Sigmoid colon (tissue), 7 donors: ENCODE data around the gene VPS72. TPM values are rescaled to one million over a fixed set of nuclear protein-coding genes. Genes with fewer than 3 reads are reported as not detected.

ENCODE experiments used
- DNase-seq: peaks from one replicate; pipeline ENCODE4 v3.0.0-alpha.2; 2019
- H3K27ac ChIP-seq, 4 donors: fragments of 200-600 bp; sonication (generic); one replicate each; pipeline ENCODE4 v1.5.1; 2016 to 2019; ENCODE audit warnings: mild to moderate bottlenecking in 1 of 4
- H3K27me3 ChIP-seq, 3 donors: fragments of 200-600 bp; sonication (generic); one replicate each; pipeline ENCODE4 v1.5.1; 2019; ENCODE audit warnings: mild to moderate bottlenecking in 1 of 3
- H3K36me3 ChIP-seq, 4 donors: fragments of 200-600 bp; sonication (generic); one replicate each; pipeline ENCODE4 v1.5.1; 2016 to 2019
- H3K4me1 ChIP-seq, 4 donors: fragments of 200-600 bp; sonication (generic); one replicate each; pipeline ENCODE4 v1.5.1; 2017 to 2019
- H3K4me3 ChIP-seq, 4 donors: fragments of 200-600 bp; sonication (generic); one replicate each; pipeline ENCODE4 v1.5.1; 2017 to 2019; ENCODE audit warnings: mild to moderate bottlenecking in 2 of 4, moderate library complexity in 1 of 4
- H3K9me3 ChIP-seq, 4 donors: fragments of 200-600 bp in 3 of 4; sonication (generic) in 3 of 4; one replicate each; pipeline versions ENCODE4 v1.5.1 to v1.6.1; 2013 to 2019
- CTCF ChIP-seq, 4 experiments: fragments of 450-650 bp in 3 of 4; fragments of 200-600 bp in 1 of 4; IDR thresholded peaks; one replicate each; pipeline ENCODE4 v1.5.1; 2016 to 2019; ENCODE audit warnings: antibody characterized with exemption in 4 of 4, mild to moderate bottlenecking in 3 of 4, moderate library complexity in 2 of 4
- EP300 ChIP-seq, 4 donors: sonication (generic); formaldehyde crosslinking; IDR thresholded peaks; one replicate each; pipeline ENCODE4 v1.6.1; 2017; ENCODE audit warnings: antibody characterized with exemption in 4 of 4
- POLR2A ChIP-seq, 2 donors: fragments of 450-650 bp; IDR thresholded peaks; one replicate each; pipeline ENCODE4 v1.6.1; 2016; ENCODE audit warnings: antibody characterized with exemption in 2 of 2, mild to moderate bottlenecking in 2 of 2, moderate library complexity in 2 of 2
- POLR2AphosphoS5 ChIP-seq, 4 donors: sonication (generic); formaldehyde crosslinking; IDR thresholded peaks; one replicate each; pipeline ENCODE4 v1.6.1; 2017; ENCODE audit warnings: antibody characterized with exemption in 4 of 4
- WGBS, 2 donors: extraction: QIAGEN DNeasy Blood & Tissue Kit; methylation state at CpG; one replicate each; pipeline ENCODE4 v1.1.7; 2013; 5-methylcytosine and 5-hydroxymethylcytosine counted together
- intact Hi-C: fragments of 100-400 bp; cut with DNase I; formaldehyde crosslinking; loops from one replicate; pipeline ENCODE4 v1.15.1; 2023
- polyA plus RNA-seq, 3 donors: library from polyadenylated mRNA; stranded (reverse); fragments of 200-250 nt; gene quantifications; one replicate each; pipeline ENCODE4 v1.2.3, GENCODE V29; 2013
- total RNA-seq, 4 donors: library from RNA; depleted of rRNA; stranded (reverse); fragments of >200 nt; gene quantifications; one replicate each; pipeline ENCODE4 v1.1.0, GENCODE V29; 2016
- donor health status: healthy with polysubstance abuse.
- donor health status: Bipolar disorder and iron deficiency.
- donor health status: healthy.

VPS72 gene
- total RNA-seq (10 to 100 TPM; 34.6 to 49.7 (median 44.8) TPM), polyA plus RNA-seq (10 to 100 TPM; 24.0 to 36.2 (median 32.4) TPM)

GRCh38 chr1:151189637-151190445 lies at the start of gene VPS72:
Gene VPS72, minus strand, starts transcription at chr1:151190197. Its CDS starts 76 bp downstream, at chr1:151190121.
- Histone ChIP-seq H3K36me3 (peaks cover 0 to 10% (median 9%) of the 10 kb centered on the region in 4 donors), H3K4me3 (peak within 1 kb of the TSS; percentile 69 to 91 (median 82)), H3K9me3 (no peaks in the 10 kb centered on the region), H3K4me1 (peaks cover 0 to 34% (median 31%) of the 10 kb centered on the region in 4 donors), H3K27me3 (no peaks in the 10 kb centered on the region), H3K27ac (peak within 1 kb of the TSS; percentile 87 to 93 (median 88))
- 0 to 1% methylated on average over 42 of the region's 42 CpGs for WGBS, 2 donors
- peak; percentile 94 for DNase-seq
- intact Hi-C loops = loop anchor here (10.0 kb wide), 1 partner anchor 205 kb away; the partner anchor contains the start of gene PSMB4
- peak in 1 of 4 donors; percentile 69 for TF ChIP-seq EP300 (IDR thresholded peaks at IDR 0.05)
- peak in 2 of 4 experiments; percentile 24 to 61 for TF ChIP-seq CTCF (IDR thresholded peaks at IDR 0.05)
- TF ChIP-seq POLR2AphosphoS5 (IDR thresholded peaks at IDR 0.05) = peak; percentile 78 to 86 (median 82)
- TF ChIP-seq POLR2A (IDR thresholded peaks at IDR 0.05) = peak; percentile 56 to 62

- Histone ChIP-seq H3K36me3 (peaks cover 43 to 100% (median 89%) of the 10 kb centered on the region in 4 donors), H3K4me3 (no peak overlapping the region), H3K27me3 (no peaks in the 10 kb centered on the region), H3K9me3 (no peaks in the 10 kb centered on the region), H3K27ac (no peak overlapping the region), H3K4me1 (peaks cover 0 to 7% (median 3%) of the 10 kb centered on the region in 4 donors)
- intact Hi-C loops = no loop called here
- TF ChIP-seq POLR2AphosphoS5 (IDR thresholded peaks at IDR 0.05) (no peak), CTCF (IDR thresholded peaks at IDR 0.05) (no peak), POLR2A (IDR thresholded peaks at IDR 0.05) (no peak), EP300 (IDR thresholded peaks at IDR 0.05) (no peak)
- no peak for DNase-seq
- 74 to 76% methylated on average over 1 of the region's 1 CpG for WGBS, 2 donors
Measured at GRCh38 chr1:151238467-151238739, 48.4 kb upstream of the VPS72 start.

- no peak overlapping the region for H3K27ac ChIP-seq
- no peak for DNase-seq
- no peaks in the 10 kb centered on the region for H3K27me3 ChIP-seq
- H3K4me3 ChIP-seq = no peak overlapping the region
- peaks cover 0 to 7% (median 3%) of the 10 kb centered on the region in 4 donors for H3K4me1 ChIP-seq
- peaks cover 38 to 100% (median 88%) of the 10 kb centered on the region in 4 donors for H3K36me3 ChIP-seq
- WGBS, 2 donors = 87 to 89% methylated on average over 4 of the region's 4 CpGs
- no peak for TF ChIP-seq EP300 (IDR thresholded peaks at IDR 0.05)
- no peak for TF ChIP-seq POLR2A (IDR thresholded peaks at IDR 0.05)
- no peak for TF ChIP-seq POLR2AphosphoS5 (IDR thresholded peaks at IDR 0.05)
- no peak for TF ChIP-seq CTCF (IDR thresholded peaks at IDR 0.05)
- no peaks in the 10 kb centered on the region for H3K9me3 ChIP-seq
- intact Hi-C loops = no loop called here
Measured at GRCh38 chr1:151237678-151238466, 47.9 kb upstream of the VPS72 start.

- Histone ChIP-seq H3K36me3 (peaks cover 43 to 100% (median 83%) of the 10 kb centered on the region in 4 donors), H3K27me3 (no peaks in the 10 kb centered on the region), H3K4me3 (no peak overlapping the region), H3K9me3 (no peaks in the 10 kb centered on the region), H3K27ac (no peak overlapping the region), H3K4me1 (peaks cover 0 to 7% (median 2%) of the 10 kb centered on the region in 4 donors)
- DNase-seq = no peak
- 74 to 92% methylated on average over 6 of the region's 6 CpGs for whole genome bisulfite sequencing, 2 donors
- no peak for TF ChIP-seq POLR2AphosphoS5 (IDR thresholded peaks at IDR 0.05)
- no peak for TF ChIP-seq POLR2A (IDR thresholded peaks at IDR 0.05)
- TF ChIP-seq CTCF (IDR thresholded peaks at IDR 0.05) = no peak
- TF ChIP-seq EP300 (IDR thresholded peaks at IDR 0.05) = no peak
- intact Hi-C loops = no loop called here
Measured at GRCh38 chr1:151235235-151235634, 45.2 kb upstream of the VPS72 start.
